T-helper 17 cell (primary cell): ENCODE measurements around the gene PSD2. TPM values are rescaled to one million over a fixed set of nuclear protein-coding genes. Genes with fewer than 3 reads are reported as not detected.
A peak's percentile ranks its signal among the peaks of the same experiment; 100 is the strongest.
"Not testable (repeated sequence)": the region's sequence is repeated elsewhere in the genome, so short reads cannot be mapped to it uniquely, and the experiment has no call there.

Experiments
- ATAC-seq: fragments of 150-1000 bp; cut with Tn5 transposase; 2 replicates; pipeline ENCODE4 v1.10.0; 2021; ENCODE audit warnings: mild to moderate bottlenecking, moderate library complexity
- DNase-seq, 3 donors: peaks; one replicate each; pipeline versions ENCODE4 v3.0.0 to v3.0.0-alpha.2; 2020 to 2021
- H3K9me3 ChIP-seq: one replicate; pipeline ENCODE4 v1.7.0; 2013; ENCODE audit warnings: low read length, mild to moderate bottlenecking; ENCODE audit not compliant: control insufficient read depth, poor library complexity, severe bottlenecking
- H3K27ac Mint-ChIP-seq: one replicate; pipeline ENCODE4 v1.8.0; 2022; ENCODE audit warnings: mild to moderate bottlenecking, moderate library complexity, mixed read lengths
- H3K27me3 Mint-ChIP-seq: one replicate; pipeline ENCODE4 v1.8.0; 2022; ENCODE audit warnings: mixed read lengths
- H3K36me3 Mint-ChIP-seq: one replicate; pipeline ENCODE4 v1.8.0; 2022; ENCODE audit warnings: low read depth, mixed read lengths
- H3K4me1 Mint-ChIP-seq: one replicate; pipeline ENCODE4 v1.8.0; 2022; ENCODE audit warnings: mild to moderate bottlenecking, mixed read lengths
- H3K4me3 Mint-ChIP-seq: one replicate; pipeline ENCODE4 v1.8.0; 2022; ENCODE audit warnings: mild to moderate bottlenecking, moderate library complexity, mixed read lengths
- total RNA-seq, 4 donors: library from RNA in 2 of 4; stranded (reverse) in 2 of 4; gene quantifications; one replicate each; pipeline ENCODE4 v1.2.3 and lab custom pipeline; 2022 to 2026

The PSD2 gene
- total RNA-seq, 2 donors from 2014 or later = 0.07 TPM; not detected in 1

- no peak for ATAC-seq
- peaks cover 5% of the 10 kb centered on the region for H3K4me1 Mint-ChIP-seq
- H3K9me3 ChIP-seq = no peaks in the 10 kb centered on the region
- H3K27me3 Mint-ChIP-seq = peaks cover 47% of the 10 kb centered on the region
- H3K36me3 Mint-ChIP-seq = peaks cover 11% of the 10 kb centered on the region
- H3K27ac Mint-ChIP-seq = peak overlapping the region; percentile 34
- no peak for DNase-seq
- peak overlapping the region; percentile 86 for H3K4me3 Mint-ChIP-seq
Measured at GRCh38 chr5:139788294-139788910, 7.2 kb upstream of the PSD2 start.

GRCh38 chr5:139789116-139789844, 6.3 kb upstream of the PSD2 start:
- H3K9me3 ChIP-seq = no peaks in the 10 kb centered on the region
- Mint-ChIP-seq H3K27ac (peak overlapping the region; percentile 34), H3K36me3 (peaks cover 14% of the 10 kb centered on the region), H3K4me3 (peak overlapping the region; percentile 69), H3K4me1 (peaks cover 5% of the 10 kb centered on the region), H3K27me3 (peaks cover 46% of the 10 kb centered on the region)
- ATAC-seq (no peak), DNase-seq (no peak)

GRCh38 chr5:139789845-139790189, 5.8 kb upstream of the PSD2 start:
- no peak for ATAC-seq
- H3K9me3 ChIP-seq = no peaks in the 10 kb centered on the region
- H3K4me3 Mint-ChIP-seq = no peak overlapping the region
- no peak for DNase-seq
- peaks cover 13% of the 10 kb centered on the region for H3K36me3 Mint-ChIP-seq
- H3K4me1 Mint-ChIP-seq = peaks cover 9% of the 10 kb centered on the region
- peaks cover 46% of the 10 kb centered on the region for H3K27me3 Mint-ChIP-seq
- no peak overlapping the region for H3K27ac Mint-ChIP-seq

- ATAC-seq = no peak
- no peak overlapping the region for H3K27ac Mint-ChIP-seq
- no peak for DNase-seq
- H3K4me1 Mint-ChIP-seq = peaks cover 16% of the 10 kb centered on the region
- peaks cover 7% of the 10 kb centered on the region for H3K36me3 Mint-ChIP-seq
- H3K9me3 ChIP-seq = no peaks in the 10 kb centered on the region
- H3K4me3 Mint-ChIP-seq = no peak overlapping the region
- H3K27me3 Mint-ChIP-seq = peaks cover 50% of the 10 kb centered on the region
Measured at GRCh38 chr5:139792218-139792617, 3.4 kb upstream of the PSD2 start.

- not testable (repeated sequence) for H3K9me3 ChIP-seq, DNase-seq, ATAC-seq, H3K4me3 Mint-ChIP-seq, H3K36me3 Mint-ChIP-seq, H3K27ac Mint-ChIP-seq
- peaks cover 54% of the 10 kb centered on the region for H3K27me3 Mint-ChIP-seq
- peaks cover 16% of the 10 kb centered on the region for H3K4me1 Mint-ChIP-seq
Measured at GRCh38 chr5:139792655-139793054, 3.0 kb upstream of the PSD2 start.

GRCh38 chr5:139794067-139794846, 1.4 kb upstream of the PSD2 start:
- no peak for ATAC-seq
- H3K36me3 Mint-ChIP-seq = peaks cover 10% of the 10 kb centered on the region
- H3K4me3 Mint-ChIP-seq = peak overlapping the region; percentile 71
- peaks cover 15% of the 10 kb centered on the region for H3K4me1 Mint-ChIP-seq
- no peak for DNase-seq
- no peaks in the 10 kb centered on the region for H3K9me3 ChIP-seq
- H3K27ac Mint-ChIP-seq = no peak overlapping the region
- H3K27me3 Mint-ChIP-seq = peaks cover 67% of the 10 kb centered on the region

- Mint-ChIP-seq H3K36me3 (peaks cover 11% of the 10 kb centered on the region), H3K27ac (no peak overlapping the region), H3K4me3 (peak overlapping the region; percentile 39), H3K4me1 (peaks cover 14% of the 10 kb centered on the region), H3K27me3 (peaks cover 83% of the 10 kb centered on the region)
- DNase-seq (no peak), ATAC-seq (peak; percentile 16)
- no peaks in the 10 kb centered on the region for H3K9me3 ChIP-seq
Measured at GRCh38 chr5:139796061-139796806, 626 bp downstream of the PSD2 start.

- Mint-ChIP-seq H3K36me3 (peaks cover 19% of the 10 kb centered on the region), H3K27ac (no peak overlapping the region), H3K4me3 (no peak overlapping the region), H3K27me3 (peaks cover 86% of the 10 kb centered on the region), H3K4me1 (peaks cover 15% of the 10 kb centered on the region)
- no peaks in the 10 kb centered on the region for H3K9me3 ChIP-seq
- ATAC-seq = no peak
- DNase-seq = no peak
Measured at GRCh38 chr5:139797335-139797734, 1.7 kb downstream of the PSD2 start.

- Mint-ChIP-seq H3K27ac (no peak overlapping the region), H3K4me3 (no peak overlapping the region), H3K27me3 (peaks cover 87% of the 10 kb centered on the region), H3K4me1 (peaks cover 15% of the 10 kb centered on the region), H3K36me3 (peaks cover 19% of the 10 kb centered on the region)
- no peak for ATAC-seq
- H3K9me3 ChIP-seq = no peaks in the 10 kb centered on the region
- no peak for DNase-seq
Measured at GRCh38 chr5:139797856-139798510, 2.4 kb downstream of the PSD2 start.

- ATAC-seq (no peak), DNase-seq (no peak)
- peaks cover 19% of the 10 kb centered on the region for H3K36me3 Mint-ChIP-seq
- H3K27me3 Mint-ChIP-seq = peaks cover 88% of the 10 kb centered on the region
- H3K9me3 ChIP-seq = no peaks in the 10 kb centered on the region
- H3K27ac Mint-ChIP-seq = no peak overlapping the region
- peaks cover 15% of the 10 kb centered on the region for H3K4me1 Mint-ChIP-seq
- no peak overlapping the region for H3K4me3 Mint-ChIP-seq
Measured at GRCh38 chr5:139798883-139799282, 3.3 kb downstream of the PSD2 start.

- no peak for ATAC-seq
- Mint-ChIP-seq H3K36me3 (peaks cover 15% of the 10 kb centered on the region), H3K27ac (no peak overlapping the region), H3K4me1 (peaks cover 14% of the 10 kb centered on the region), H3K27me3 (peaks cover 88% of the 10 kb centered on the region), H3K4me3 (no peak overlapping the region)
- DNase-seq = no peak
- no peaks in the 10 kb centered on the region for H3K9me3 ChIP-seq
Measured at GRCh38 chr5:139799359-139799758, 3.8 kb downstream of the PSD2 start.

GRCh38 chr5:139803978-139804377, 8.4 kb downstream of the PSD2 start:
- Mint-ChIP-seq H3K4me3 (no peak overlapping the region), H3K27me3 (peaks cover 78% of the 10 kb centered on the region), H3K36me3 (peaks cover 11% of the 10 kb centered on the region), H3K27ac (no peak overlapping the region), H3K4me1 (peaks cover 2% of the 10 kb centered on the region)
- DNase-seq (no peak), ATAC-seq (no peak)
- no peaks in the 10 kb centered on the region for H3K9me3 ChIP-seq
